ENCODE measurements around the gene SH3RF3.

- TF ChIP-seq SUZ12 (IDR thresholded peaks at IDR 0.05; ENCODE audit: extremely low read depth, insufficient read depth, insufficient read length) (no peak), YY1 (IDR thresholded peaks at IDR 0.05; ENCODE audit: insufficient read depth, insufficient read length) (no peak)
Measured at GRCh38 chr2:109171444-109172334, 42.7 kb downstream of the SH3RF3 start.

Data from NT2/D1 (cell line).